IMR-90 (cell line): ENCODE data around the gene TECTA. TPM values are rescaled to one million over a fixed set of nuclear protein-coding genes. Genes with fewer than 3 reads are reported as not detected.

Experiments
- ATAC-seq: fragments of 200-7000 bp; cut with Tn5 transposase; 2 replicates; pipeline ENCODE4 v1.9.1; 2020; ENCODE audit warnings: low read depth, mild to moderate bottlenecking, moderate library complexity
- BruUV-seq: library from RNA; stranded (reverse); fragments of 400-500 nt; replicated peaks from 2 replicates; lab custom pipeline; 2021; lab: Mats Ljungman, UMichigan
- CTCF ChIA-PET: fragments of 300-600 bp; formaldehyde crosslinking; extraction: SDS; loops from one replicate; lab custom pipeline; 2021; ENCODE audit warnings: antibody characterized with exemption; lab: Yijun Ruan, JAX
- POLR2A ChIA-PET: fragments of 300-600 bp; sonication (Branson Sonifier 250); formaldehyde crosslinking; loops from one replicate; lab custom pipeline; 2022; ENCODE audit warnings: antibody characterized with exemption; ENCODE audit not compliant: unreplicated experiment; lab: Charles Lee
- DNase-seq: peaks from one replicate; pipeline ENCODE4 v3.0.0; 2013
- H2AFZ ChIP-seq: replicated peaks from 2 replicates; pipeline ENCODE3; 2013; ENCODE audit warnings: low read length, mild to moderate bottlenecking; ENCODE audit not compliant: poor library complexity
- H2AK5ac ChIP-seq: 2 replicates; pipeline ENCODE4 v1.6.1; 2013; ENCODE audit warnings: low read depth, low read length, inconsistent platforms
- H2AK9ac ChIP-seq: replicated peaks from 2 replicates; pipeline ENCODE3; 2013; ENCODE audit warnings: mild to moderate bottlenecking, low read depth, low read length, moderate library complexity; ENCODE audit not compliant: poor library complexity
- H2BK120ac ChIP-seq: 2 replicates; pipeline ENCODE4 v1.6.1; 2013; ENCODE audit warnings: low read depth, low read length, inconsistent platforms
- H2BK15ac ChIP-seq: 3 replicates; pipeline ENCODE4 v1.6.1; 2013; ENCODE audit warnings: low read depth, low read length, inconsistent platforms
- H2BK20ac ChIP-seq: 2 replicates; pipeline ENCODE4 v1.6.1; 2013; ENCODE audit warnings: low read depth, mild to moderate bottlenecking, inconsistent platforms, low read length, moderate library complexity
- H2BK5ac ChIP-seq: 2 replicates; pipeline ENCODE4 v1.6.1; 2013; ENCODE audit warnings: mild to moderate bottlenecking, low read depth, low read length, inconsistent platforms; ENCODE audit not compliant: poor library complexity, severe bottlenecking
- H3K14ac ChIP-seq: replicated peaks from 2 replicates; pipeline ENCODE4 v1.6.1; 2013; ENCODE audit warnings: low read depth, low read length, inconsistent platforms
- H3K18ac ChIP-seq: 2 replicates; pipeline ENCODE4 v1.6.1; 2013; ENCODE audit warnings: low read depth, low read length, control low read depth
- H3K23ac ChIP-seq: 2 replicates; pipeline ENCODE4 v1.6.1; 2013; ENCODE audit warnings: low read depth, low read length, inconsistent platforms
- H3K27ac ChIP-seq: 2 replicates; pipeline ENCODE4 v1.5.1; 2013; ENCODE audit warnings: mild to moderate bottlenecking, control low read depth, low read length; ENCODE audit not compliant: insufficient read depth
- H3K27me3 ChIP-seq: 2 replicates; pipeline ENCODE4 v1.6.1; 2013; ENCODE audit warnings: low read length; ENCODE audit not compliant: control insufficient read depth, insufficient read depth
- H3K36me3 ChIP-seq: 2 replicates; pipeline ENCODE4 v1.6.1; 2013; ENCODE audit warnings: low read length, mixed read lengths; ENCODE audit not compliant: control insufficient read depth, insufficient read depth
- H3K4ac ChIP-seq: 2 replicates; pipeline ENCODE4 v1.6.1; 2013; ENCODE audit warnings: low read depth, low read length, inconsistent platforms
- H3K4me1 ChIP-seq: 2 replicates; pipeline ENCODE4 v1.6.1; 2013; ENCODE audit warnings: low read length, mixed read lengths; ENCODE audit not compliant: control insufficient read depth, insufficient read depth
- H3K4me2 ChIP-seq: 2 replicates; pipeline ENCODE4 v1.6.1; 2013; ENCODE audit warnings: low read depth, mild to moderate bottlenecking, control low read depth, low read length, moderate library complexity
- H3K4me3 ChIP-seq: 2 replicates; pipeline ENCODE4 v1.5.1; 2013; ENCODE audit warnings: low read depth, mild to moderate bottlenecking, control low read depth, low read length, moderate library complexity; ENCODE audit not compliant: insufficient read depth
- H3K56ac ChIP-seq: 2 replicates; pipeline ENCODE4 v1.6.1; 2013; ENCODE audit warnings: low read length, inconsistent platforms; ENCODE audit not compliant: insufficient read depth; ENCODE audit errors: extremely low read depth
- H3K79me1 ChIP-seq, 2 experiments: 2 replicates each; pipeline ENCODE4 v1.6.1; 2013; ENCODE audit warnings: low read length in 2 of 2, inconsistent platforms in 1 of 2, low read depth in 1 of 2
- H3K9ac ChIP-seq: 2 replicates; pipeline ENCODE4 v1.6.1; 2013; ENCODE audit warnings: low read depth, low read length, control low read depth
- H3K9me1 ChIP-seq: 2 replicates; pipeline ENCODE4 v1.6.1; 2013; ENCODE audit warnings: low read length, inconsistent platforms; ENCODE audit not compliant: insufficient read depth
- H3K9me3 ChIP-seq: 2 replicates; pipeline ENCODE4 v1.6.1; 2013; ENCODE audit warnings: low read length; ENCODE audit not compliant: control insufficient read depth, insufficient read depth
- H4K20me1 ChIP-seq: 2 replicates; pipeline ENCODE4 v1.6.1; 2013; ENCODE audit warnings: low read length, inconsistent platforms; ENCODE audit not compliant: insufficient read depth
- H4K5ac ChIP-seq: 2 replicates; pipeline ENCODE4 v1.6.1; 2013; ENCODE audit warnings: mild to moderate bottlenecking, low read depth, low read length, control low read depth
- H4K8ac ChIP-seq, 2 experiments: 2 replicates each; pipeline ENCODE4 v1.6.1; 2013; ENCODE audit warnings: low read depth in 2 of 2, low read length in 2 of 2, control low read depth in 1 of 2, inconsistent platforms in 1 of 2
- H4K91ac ChIP-seq: 2 replicates; pipeline ENCODE4 v1.6.1; 2013; ENCODE audit warnings: low read depth, low read length, inconsistent platforms; ENCODE audit not compliant: insufficient read depth
- BHLHE40 ChIP-seq: fragments of 150-350 bp; IDR thresholded peaks from 2 replicates; pipeline ENCODE4 v1.6.1; 2016; ENCODE audit warnings: mild to moderate bottlenecking, low read depth, low read length
- CEBPB ChIP-seq: IDR thresholded peaks from 2 replicates; pipeline ENCODE4 v1.6.1; 2012; ENCODE audit warnings: low read depth, low read length, improper control_type of control experiment
- CHD1 ChIP-seq: IDR thresholded peaks from 2 replicates; pipeline ENCODE4 v1.6.1; 2012; ENCODE audit warnings: low read depth, low read length, improper control_type of control experiment
- FOS ChIP-seq: fragments of 150-350 bp; IDR thresholded peaks from 2 replicates; pipeline ENCODE4 v1.6.1; 2016; ENCODE audit warnings: low read depth, low read length
- MAFK ChIP-seq: IDR thresholded peaks from 2 replicates; pipeline ENCODE4 v1.6.1; 2012; ENCODE audit warnings: low read depth, low read length, improper control_type of control experiment
- MAZ ChIP-seq: IDR thresholded peaks from 2 replicates; pipeline ENCODE4 v1.6.1; 2012; ENCODE audit warnings: low read depth, mild to moderate bottlenecking, low read length, improper control_type of control experiment, moderate library complexity, borderline replicate concordance
- MXI1 ChIP-seq: IDR thresholded peaks from 2 replicates; pipeline ENCODE4 v1.6.1; 2012; ENCODE audit warnings: low read depth, mild to moderate bottlenecking, low read length, moderate library complexity, borderline replicate concordance
- NFE2L2 ChIP-seq: fragments of 150-350 bp; IDR thresholded peaks from 2 replicates; pipeline ENCODE4 v1.6.1; 2016; ENCODE audit warnings: low read depth, mild to moderate bottlenecking, low read length
- POLR2A ChIP-seq: IDR thresholded peaks from 2 replicates; pipeline ENCODE4 v1.6.1; 2012; ENCODE audit warnings: mild to moderate bottlenecking, low read depth, low read length
- RAD21 ChIP-seq: IDR thresholded peaks from 2 replicates; pipeline ENCODE4 v1.6.1; 2012; ENCODE audit warnings: low read length, improper control_type of control experiment
- RCOR1 ChIP-seq: IDR thresholded peaks from 2 replicates; pipeline ENCODE4 v1.6.1; 2012; ENCODE audit warnings: mild to moderate bottlenecking, low read length, improper control_type of control experiment; ENCODE audit not compliant: insufficient replicate concordance
- RFX5 ChIP-seq: IDR thresholded peaks from 2 replicates; pipeline ENCODE4 v1.8.0; 2012; ENCODE audit warnings: low read depth, mild to moderate bottlenecking, low read length, moderate library complexity
- SMC3 ChIP-seq: fragments of 150-350 bp; IDR thresholded peaks from 2 replicates; pipeline ENCODE4 v1.6.1; 2016; ENCODE audit warnings: low read depth, mild to moderate bottlenecking, antibody characterized with exemption, low read length, moderate library complexity
- WGBS, 2 experiments: methylation state at CpG; one replicate each; pipeline versions ENCODE4 v1.1.5 to v1.1.7; 2013; ENCODE audit warnings: missing lambda C conversion rate in 2 of 2; ENCODE audit not compliant: insufficient read length in 1 of 2; ENCODE audit errors: extremely low coverage in 2 of 2; 5-methylcytosine and 5-hydroxymethylcytosine counted together
- dilution Hi-C: fragments of 300-500 bp; cut with HindIII; formaldehyde crosslinking; loops from one replicate; pipeline ENCODE4 v1.14.3; 2018; ENCODE audit warnings: low sequenced_read_pairs; ENCODE audit not compliant: unreplicated experiment
- in situ Hi-C: fragments of 300-500 bp; cut with MboI; formaldehyde crosslinking; loops from 3 replicates; pipeline ENCODE4 v1.14.3; 2019; ENCODE audit warnings: low sequenced_read_pairs, inconsistent platforms, mixed read lengths
- intact Hi-C: fragments of 100-400 bp; cut with micrococcal nuclease; formaldehyde crosslinking; loops from 2 replicates; pipeline ENCODE4 v1.10.0; 2022
- polyA plus RNA-seq, 3 experiments: library from polyadenylated mRNA; depleted of rRNA; stranded (reverse); fragments of >200 nt; gene quantifications; 2 replicates each; pipeline ENCODE4 v1.2.3, GENCODE V29; 2012; ENCODE audit warnings: low replicate concordance in 1 of 3
- total RNA-seq: library from RNA; depleted of rRNA; stranded (reverse); fragments of >200 nt; gene quantifications from 2 replicates; pipeline ENCODE4 v1.2.3, GENCODE V29; 2012
- TF ChIP-seq, protein P1 (sequence below): fragments of 150-350 bp; IDR thresholded peaks from 2 replicates; pipeline ENCODE4 v1.6.1; 2016; ENCODE audit warnings: low read depth, mild to moderate bottlenecking, low read length, moderate library complexity, borderline replicate concordance
- TF ChIP-seq, protein P2 (sequence below): fragments of 150-350 bp; IDR thresholded peaks from 2 replicates; pipeline ENCODE4 v1.6.1; 2017; ENCODE audit warnings: mild to moderate bottlenecking, antibody characterized with exemption, low read length, low read depth
- TF ChIP-seq, protein P3 (sequence below): conservative IDR thresholded peaks from 2 replicates; pipeline ENCODE4 v1.5.1; 2012; ENCODE audit warnings: mild to moderate bottlenecking, low read depth, low read length, improper control_type of control experiment

TECTA gene
- total and polyA plus RNA-seq, 2 of the 4 experiments (the other 2 are of a cell fraction), result 0.17 to 0.18 TPM

DNA sequence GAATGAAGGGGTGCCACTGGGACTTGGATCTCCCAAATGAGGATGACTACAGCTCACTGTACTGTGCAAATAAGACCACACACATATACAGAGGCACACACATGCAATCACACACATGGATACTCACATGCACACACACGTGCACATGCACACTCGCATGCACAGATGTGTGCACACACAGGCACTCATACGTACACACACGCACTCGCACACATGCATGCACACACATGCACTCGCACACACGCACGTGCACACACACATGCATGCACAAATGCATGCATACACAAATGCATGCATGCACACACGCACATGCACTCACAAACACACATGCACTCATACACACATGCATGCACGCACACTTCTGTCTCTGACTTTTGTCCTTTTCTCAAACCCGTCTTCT, 36.0 kb downstream of the TECTA start:
- H3K23ac ChIP-seq, result no peak overlapping the region
- DNase-seq (no peak), ATAC-seq (no peak)
- POLR2A ChIA-PET, result no interaction called here
- 89% methylated on average over 7 of the region's 11 CpGs; no CpG with 5 or more reads in 1 of the 2 experiments for WGBS, 2 experiments
- H3K14ac ChIP-seq, result no peak overlapping the region
- CTCF ChIA-PET, result no interaction called here
- no peak overlapping the region for H4K5ac ChIP-seq
- no peak overlapping the region for H3K4ac ChIP-seq
- H3K9me3 ChIP-seq, result no peaks in the 10 kb centered on the region
- no peaks in the 10 kb centered on the region for H3K4me1 ChIP-seq
- H4K20me1 ChIP-seq, result no peaks in the 10 kb centered on the region
- no peaks in the 10 kb centered on the region for H3K9me1 ChIP-seq
- dilution Hi-C loops, result no loop called here
- H3K4me2 ChIP-seq, result no peak overlapping the region
- H2BK120ac ChIP-seq, result no peak overlapping the region
- no peak overlapping the region for H3K27ac ChIP-seq
- no peak overlapping the region for H2AK5ac ChIP-seq
- no peak overlapping the region for H3K9ac ChIP-seq
- TF ChIP-seq FOS (no peak), RAD21 (no peak), CHD1 (no peak), MXI1 (no peak), BHLHE40 (no peak), POLR2A (no peak), CEBPB (no peak), RFX5 (no peak), NFE2L2 (no peak), RCOR1 (no peak), SMC3 (no peak), MAZ (no peak), MAFK (no peak)
- TF ChIP-seq, protein P1, sequence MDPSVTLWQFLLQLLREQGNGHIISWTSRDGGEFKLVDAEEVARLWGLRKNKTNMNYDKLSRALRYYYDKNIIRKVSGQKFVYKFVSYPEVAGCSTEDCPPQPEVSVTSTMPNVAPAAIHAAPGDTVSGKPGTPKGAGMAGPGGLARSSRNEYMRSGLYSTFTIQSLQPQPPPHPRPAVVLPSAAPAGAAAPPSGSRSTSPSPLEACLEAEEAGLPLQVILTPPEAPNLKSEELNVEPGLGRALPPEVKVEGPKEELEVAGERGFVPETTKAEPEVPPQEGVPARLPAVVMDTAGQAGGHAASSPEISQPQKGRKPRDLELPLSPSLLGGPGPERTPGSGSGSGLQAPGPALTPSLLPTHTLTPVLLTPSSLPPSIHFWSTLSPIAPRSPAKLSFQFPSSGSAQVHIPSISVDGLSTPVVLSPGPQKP, result no peak
- TF ChIP-seq, protein P2, sequence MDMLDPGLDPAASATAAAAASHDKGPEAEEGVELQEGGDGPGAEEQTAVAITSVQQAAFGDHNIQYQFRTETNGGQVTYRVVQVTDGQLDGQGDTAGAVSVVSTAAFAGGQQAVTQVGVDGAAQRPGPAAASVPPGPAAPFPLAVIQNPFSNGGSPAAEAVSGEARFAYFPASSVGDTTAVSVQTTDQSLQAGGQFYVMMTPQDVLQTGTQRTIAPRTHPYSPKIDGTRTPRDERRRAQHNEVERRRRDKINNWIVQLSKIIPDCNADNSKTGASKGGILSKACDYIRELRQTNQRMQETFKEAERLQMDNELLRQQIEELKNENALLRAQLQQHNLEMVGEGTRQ, result no peak
- TF ChIP-seq, protein P3, sequence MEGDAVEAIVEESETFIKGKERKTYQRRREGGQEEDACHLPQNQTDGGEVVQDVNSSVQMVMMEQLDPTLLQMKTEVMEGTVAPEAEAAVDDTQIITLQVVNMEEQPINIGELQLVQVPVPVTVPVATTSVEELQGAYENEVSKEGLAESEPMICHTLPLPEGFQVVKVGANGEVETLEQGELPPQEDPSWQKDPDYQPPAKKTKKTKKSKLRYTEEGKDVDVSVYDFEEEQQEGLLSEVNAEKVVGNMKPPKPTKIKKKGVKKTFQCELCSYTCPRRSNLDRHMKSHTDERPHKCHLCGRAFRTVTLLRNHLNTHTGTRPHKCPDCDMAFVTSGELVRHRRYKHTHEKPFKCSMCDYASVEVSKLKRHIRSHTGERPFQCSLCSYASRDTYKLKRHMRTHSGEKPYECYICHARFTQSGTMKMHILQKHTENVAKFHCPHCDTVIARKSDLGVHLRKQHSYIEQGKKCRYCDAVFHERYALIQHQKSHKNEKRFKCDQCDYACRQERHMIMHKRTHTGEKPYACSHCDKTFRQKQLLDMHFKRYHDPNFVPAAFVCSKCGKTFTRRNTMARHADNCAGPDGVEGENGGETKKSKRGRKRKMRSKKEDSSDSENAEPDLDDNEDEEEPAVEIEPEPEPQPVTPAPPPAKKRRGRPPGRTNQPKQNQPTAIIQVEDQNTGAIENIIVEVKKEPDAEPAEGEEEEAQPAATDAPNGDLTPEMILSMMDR, result no peak
- H3K4me3 ChIP-seq, result no peak overlapping the region
- H2BK20ac ChIP-seq, result no peak overlapping the region
- H2BK5ac ChIP-seq, result no peak overlapping the region
- no peak overlapping the region for H2AK9ac ChIP-seq
- in situ Hi-C loops, result no loop called here
- intact Hi-C loops, result no loop called here
- no peaks in the 10 kb centered on the region for H3K36me3 ChIP-seq
- H4K8ac ChIP-seq, result no peak overlapping the region
- H4K91ac ChIP-seq, result no peak overlapping the region
- H3K27me3 ChIP-seq, result peaks cover 1% of the 10 kb centered on the region; the same call in 1 of the 2 replicates
- no TSS peak for BruUV-seq
- H3K79me1 ChIP-seq, result no peaks in the 10 kb centered on the region
- no peak overlapping the region for H3K18ac ChIP-seq
- no peak overlapping the region for H2AFZ ChIP-seq
- no peak overlapping the region for H2BK15ac ChIP-seq
- H3K56ac ChIP-seq, result no peak overlapping the region
